Progenitor cell of endocrine pancreas (in vitro differentiated cells): Measurements from ENCODE around the gene NIPAL4. TPM values are rescaled to one million over a fixed set of nuclear protein-coding genes. Genes with fewer than 3 reads are reported as not detected.
A peak's percentile ranks its signal among the peaks of the same experiment; 100 is the strongest.

Source experiments
- DNase-seq: peaks from one replicate; pipeline ENCODE4 v3.0.0; 2021; ENCODE audit warnings: low spot score; ENCODE audit not compliant: unreplicated experiment
- H3K27ac Mint-ChIP-seq: 2 replicates; pipeline ENCODE4 v1.8.0; 2021; ENCODE audit warnings: mild to moderate bottlenecking, moderate library complexity, mixed read lengths
- H3K27me3 Mint-ChIP-seq: 2 replicates; pipeline ENCODE4 v1.8.0; 2021; ENCODE audit warnings: mixed read lengths
- H3K36me3 Mint-ChIP-seq: 2 replicates; pipeline ENCODE4 v1.8.0; 2022; ENCODE audit warnings: mixed read lengths; ENCODE audit not compliant: insufficient read depth
- H3K4me1 Mint-ChIP-seq: 2 replicates; pipeline ENCODE4 v1.8.0; 2021; ENCODE audit warnings: low read depth, mixed read lengths
- H3K4me3 Mint-ChIP-seq: 2 replicates; pipeline ENCODE4 v1.8.0; 2021; ENCODE audit warnings: low read depth, mild to moderate bottlenecking, moderate library complexity, mixed read lengths
- H3K9me3 Mint-ChIP-seq: 2 replicates; pipeline ENCODE4 v1.8.0; 2021; ENCODE audit warnings: low read depth, mixed read lengths
- CTCF ChIP-seq: fragments of 200-600 bp; sonication (generic); IDR thresholded peaks from one replicate; pipeline ENCODE4 v1.5.0; 2021; ENCODE audit warnings: antibody characterized with exemption, mild to moderate bottlenecking; ENCODE audit not compliant: unreplicated experiment
- total RNA-seq: library from RNA; stranded (reverse); gene quantifications from 2 replicates; pipeline ENCODE4 v1.2.1, GENCODE V29; 2021

Gene NIPAL4
- total RNA-seq, 1 donor from 2014 or later = not detected

GRCh38 chr5:157443041-157443549 lies 16.9 kb upstream of the NIPAL4 start:
- Mint-ChIP-seq H3K27me3 (no peaks in the 10 kb centered on the region), H3K4me3 (no peak overlapping the region), H3K27ac (no peak overlapping the region), H3K4me1 (peaks cover 8% of the 10 kb centered on the region), H3K9me3 (peaks cover 5% of the 10 kb centered on the region), H3K36me3 (no peaks in the 10 kb centered on the region)
- TF ChIP-seq CTCF = no peak
- no peak for DNase-seq

DNA sequence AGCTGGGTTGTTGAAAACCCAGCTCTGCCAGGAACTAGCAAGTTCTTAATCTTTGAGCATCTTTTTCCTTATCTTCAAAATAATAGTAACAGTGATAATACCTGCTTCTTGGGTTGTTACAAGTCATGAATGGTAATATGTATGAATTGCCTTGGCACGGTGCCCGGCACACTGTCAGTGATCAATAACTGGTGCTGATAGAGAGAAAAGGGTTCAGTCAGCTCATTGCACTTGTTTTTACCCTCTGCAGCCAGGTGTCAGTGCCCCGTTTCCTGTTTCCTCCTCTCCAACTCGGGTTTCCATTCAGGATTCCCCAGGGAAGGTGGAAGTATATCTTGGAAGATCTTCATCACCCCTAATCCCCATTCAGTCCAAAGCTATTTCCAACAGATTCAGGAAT lies 15.8 kb upstream of the NIPAL4 start:
- no peak for DNase-seq
- Mint-ChIP-seq H3K9me3 (peaks cover 5% of the 10 kb centered on the region), H3K4me3 (no peak overlapping the region), H3K36me3 (no peaks in the 10 kb centered on the region), H3K27me3 (no peaks in the 10 kb centered on the region), H3K27ac (no peak overlapping the region), H3K4me1 (peaks cover 8% of the 10 kb centered on the region)
- no peak for TF ChIP-seq CTCF

DNA sequence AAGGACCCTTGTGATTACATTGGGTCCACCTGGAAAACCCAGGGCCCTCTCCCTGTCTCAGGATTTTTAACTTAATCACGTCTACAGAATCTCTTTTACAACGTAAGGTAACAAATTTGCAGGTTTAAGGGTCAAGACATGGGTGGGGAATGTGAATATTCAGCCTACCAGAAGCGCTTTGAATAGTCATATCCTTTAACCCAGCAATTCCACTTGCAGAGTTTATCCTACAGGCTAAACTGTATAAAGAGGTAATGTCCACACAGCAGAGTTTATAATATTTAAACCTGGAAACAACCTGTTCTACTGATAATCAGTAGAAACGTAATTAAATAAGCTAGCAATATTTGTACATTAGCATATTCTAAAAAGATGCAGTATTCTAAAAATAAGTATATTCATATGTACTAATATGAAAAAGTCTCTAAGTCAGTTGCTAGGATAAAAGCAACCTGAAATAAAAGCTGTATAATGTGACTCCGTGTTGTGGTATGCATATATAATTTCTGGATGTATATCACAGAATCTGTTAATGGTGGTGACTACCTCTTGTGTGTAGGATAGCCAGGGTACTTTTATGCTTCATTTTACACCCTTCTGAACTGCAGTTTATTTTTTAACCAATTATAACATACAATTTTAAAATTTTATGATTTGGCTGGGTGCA lies 14.1 kb upstream of the NIPAL4 start:
- peaks cover 8% of the 10 kb centered on the region for H3K4me1 Mint-ChIP-seq
- H3K27me3 Mint-ChIP-seq = no peaks in the 10 kb centered on the region
- no peak for TF ChIP-seq CTCF
- no peak overlapping the region for H3K4me3 Mint-ChIP-seq
- DNase-seq = no peak
- H3K27ac Mint-ChIP-seq = peak overlapping the region; percentile 28
- no peaks in the 10 kb centered on the region for H3K9me3 Mint-ChIP-seq
- no peaks in the 10 kb centered on the region for H3K36me3 Mint-ChIP-seq

- DNase-seq = no peak
- H3K36me3 Mint-ChIP-seq = no peaks in the 10 kb centered on the region
- H3K9me3 Mint-ChIP-seq = no peaks in the 10 kb centered on the region
- no peak overlapping the region for H3K4me3 Mint-ChIP-seq
- no peaks in the 10 kb centered on the region for H3K27me3 Mint-ChIP-seq
- H3K4me1 Mint-ChIP-seq = peaks cover 8% of the 10 kb centered on the region
- TF ChIP-seq CTCF = no peak
- no peak overlapping the region for H3K27ac Mint-ChIP-seq
Observed at GRCh38 chr5:157446412-157446935, 13.5 kb upstream of the NIPAL4 start.

- peak; percentile 17 for DNase-seq
- Mint-ChIP-seq H3K4me3 (no peak overlapping the region), H3K27me3 (no peaks in the 10 kb centered on the region), H3K4me1 (peaks cover 8% of the 10 kb centered on the region), H3K36me3 (no peaks in the 10 kb centered on the region), H3K9me3 (no peaks in the 10 kb centered on the region), H3K27ac (peak overlapping the region; percentile 50)
- TF ChIP-seq CTCF = no peak
Observed at GRCh38 chr5:157447201-157447637, 12.8 kb upstream of the NIPAL4 start.
